HS-5 (cell line): Measurements from ENCODE around the gene MAPK7.

Experiments used
- DNase-seq: peaks from one replicate; pipeline ENCODE4 v3.0.0-alpha.2; 2012; ENCODE audit warnings: low read depth

The MAPK7 gene

DNA sequence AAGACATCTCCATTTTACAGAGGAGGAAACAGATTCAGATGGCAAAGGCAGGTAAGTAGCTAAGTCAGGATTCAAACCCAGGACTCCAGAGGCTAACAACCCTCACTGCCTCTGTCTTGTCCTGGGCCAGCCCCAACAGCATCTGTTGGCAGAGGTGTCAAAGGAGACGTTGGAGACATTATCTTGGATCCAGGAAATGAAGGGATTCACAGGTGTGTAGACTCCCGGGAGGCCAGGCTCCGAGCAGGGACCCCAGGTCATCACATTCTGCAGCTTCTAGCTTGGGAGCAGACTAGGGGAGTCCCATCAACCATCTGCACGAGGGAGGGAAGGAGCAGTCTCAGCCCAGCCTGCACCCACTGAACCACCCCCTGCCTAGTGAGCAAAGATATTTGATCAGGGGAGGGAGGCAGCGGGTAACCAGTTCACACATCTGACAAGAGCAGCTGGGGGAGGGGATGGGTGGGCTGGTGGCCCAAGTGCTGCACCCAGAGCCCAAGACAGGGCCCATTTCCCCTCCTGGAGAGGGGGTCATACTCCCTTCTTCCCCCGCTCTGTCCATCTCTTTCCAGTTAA, 14.8 kb upstream of the MAPK7 start:
- DNase-seq = no peak

DNA sequence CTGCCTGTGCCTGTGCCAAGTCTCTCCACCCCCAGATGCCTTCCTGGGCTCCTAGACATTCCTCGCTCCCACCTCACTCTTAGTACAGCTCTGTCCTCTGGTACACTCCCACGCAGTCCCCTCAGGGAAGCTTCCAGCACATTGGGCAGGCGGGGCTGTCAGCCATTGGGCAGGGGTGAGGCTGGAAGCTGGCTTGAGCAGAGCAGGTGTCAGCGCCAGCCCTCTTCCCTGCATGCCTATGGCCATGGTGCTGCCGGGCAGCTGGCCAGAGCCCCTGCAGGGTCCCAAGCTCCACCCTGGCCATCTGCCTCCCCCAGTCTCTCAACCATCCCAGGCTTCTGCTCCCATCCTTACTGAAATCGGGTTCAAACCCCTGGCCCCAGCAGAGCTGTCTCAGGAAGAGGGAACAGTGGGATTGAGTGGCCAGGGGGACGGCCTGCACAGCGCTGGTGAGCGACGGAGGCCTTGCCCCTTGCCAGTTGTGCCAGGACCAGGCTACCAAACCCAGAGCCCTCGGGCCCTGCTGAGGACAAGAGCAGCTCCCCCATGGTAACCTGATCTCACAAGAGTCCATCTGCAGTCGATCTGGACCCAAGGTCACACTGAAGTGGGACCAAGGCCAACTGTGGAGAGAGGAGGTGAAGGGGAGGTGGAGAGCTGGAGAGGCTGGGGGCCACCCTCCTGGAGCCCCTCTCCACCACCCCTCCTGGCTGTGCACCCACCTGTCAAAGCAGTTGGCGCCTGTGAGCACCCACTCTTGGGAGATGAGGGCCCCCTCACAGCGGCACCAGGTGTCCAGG, 13.4 kb upstream of the MAPK7 start:
- DNase-seq = no peak

DNA sequence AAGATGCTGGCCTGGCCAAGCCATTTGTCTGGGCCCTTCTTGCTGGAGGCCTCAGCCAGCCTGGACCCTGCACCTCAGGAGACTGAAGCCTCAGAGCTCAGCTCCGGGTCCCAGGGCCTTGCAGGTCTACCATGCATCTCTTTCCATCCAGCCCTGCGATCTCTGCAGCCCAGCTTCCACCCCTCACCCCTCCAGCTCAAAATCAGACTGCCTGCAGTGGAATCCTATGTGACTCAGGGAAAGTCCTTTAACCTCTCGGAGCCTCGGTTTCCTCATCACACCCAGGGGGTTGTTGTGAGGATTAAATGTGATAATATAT, 12.8 kb upstream of the MAPK7 start:
- no peak for DNase-seq

DNA sequence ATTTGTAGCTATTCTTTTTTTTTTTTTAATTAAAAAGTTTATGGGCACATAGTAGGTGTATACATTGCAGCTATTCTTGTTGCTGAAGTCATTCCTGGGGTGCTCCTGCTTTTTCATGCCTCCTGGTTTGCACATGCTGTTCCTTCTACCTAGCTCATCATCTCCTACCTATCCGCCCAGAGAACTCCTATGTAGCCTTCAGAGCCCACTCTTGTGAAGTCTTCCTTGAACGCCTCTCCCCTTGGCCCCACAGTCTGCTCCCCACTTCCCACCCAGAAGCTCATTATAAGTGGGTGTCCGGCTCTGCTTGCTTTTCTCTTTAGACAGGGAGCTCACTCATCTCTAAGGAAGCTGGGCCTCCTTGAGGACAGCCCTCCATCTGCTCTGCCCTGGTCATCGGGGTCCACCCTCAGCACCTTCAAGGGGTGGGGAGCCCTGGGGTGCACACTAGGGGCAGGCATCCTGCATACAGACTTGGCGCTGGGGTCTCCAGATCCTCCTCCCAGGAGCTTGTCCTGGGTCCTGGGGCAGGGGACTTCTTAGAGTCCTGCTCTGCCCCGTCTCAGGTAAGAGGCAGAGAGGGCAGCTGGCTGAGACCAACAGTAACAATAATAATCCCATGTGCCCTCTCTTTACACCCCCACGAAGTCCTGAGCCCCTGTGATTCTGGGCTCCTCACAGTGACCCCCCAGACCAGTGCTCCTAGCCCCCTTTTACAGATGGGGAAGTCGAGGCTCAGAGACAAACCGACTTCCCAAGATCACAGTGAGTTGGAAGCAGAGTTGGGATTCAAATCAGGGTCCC, 12.3 kb upstream of the MAPK7 start:
- no peak for DNase-seq

DNA sequence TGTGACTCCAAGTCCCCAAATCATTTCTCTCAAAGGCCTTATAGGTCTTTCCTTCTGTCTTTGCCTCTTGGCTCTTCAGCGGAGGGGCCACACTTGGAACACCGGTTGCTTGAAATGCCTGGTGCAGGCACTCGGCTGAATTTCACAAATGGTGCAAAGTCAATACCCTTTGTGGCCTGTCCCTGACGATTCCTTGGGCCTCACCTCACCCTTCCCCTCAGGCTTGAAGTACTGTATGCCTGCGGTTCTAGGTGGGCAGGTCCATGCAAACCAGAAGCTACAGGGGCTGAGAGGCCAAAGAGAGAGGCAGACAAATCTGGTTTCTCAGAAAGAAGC, 11.7 kb upstream of the MAPK7 start:
- DNase-seq = no peak

DNA sequence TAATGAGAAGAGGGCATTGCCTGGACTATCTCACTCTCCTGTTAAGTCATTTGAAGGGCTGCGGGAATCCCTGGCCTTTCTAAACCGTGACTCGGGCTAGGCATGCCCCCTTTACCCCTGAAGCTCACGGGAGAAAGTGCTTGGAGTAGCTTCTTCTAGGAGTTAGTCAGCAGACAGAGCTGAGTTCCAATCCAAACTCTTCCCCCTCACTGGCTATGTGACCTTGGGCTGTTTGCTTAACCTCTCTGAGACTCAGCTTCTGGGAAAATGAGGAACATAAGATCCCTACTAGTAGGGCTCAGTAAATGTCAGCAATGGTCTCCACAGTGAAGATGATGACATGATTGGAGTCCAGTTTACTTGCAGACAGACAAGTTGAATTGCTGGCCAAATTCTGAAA, 10.1 kb upstream of the MAPK7 start:
- no peak for DNase-seq

DNA sequence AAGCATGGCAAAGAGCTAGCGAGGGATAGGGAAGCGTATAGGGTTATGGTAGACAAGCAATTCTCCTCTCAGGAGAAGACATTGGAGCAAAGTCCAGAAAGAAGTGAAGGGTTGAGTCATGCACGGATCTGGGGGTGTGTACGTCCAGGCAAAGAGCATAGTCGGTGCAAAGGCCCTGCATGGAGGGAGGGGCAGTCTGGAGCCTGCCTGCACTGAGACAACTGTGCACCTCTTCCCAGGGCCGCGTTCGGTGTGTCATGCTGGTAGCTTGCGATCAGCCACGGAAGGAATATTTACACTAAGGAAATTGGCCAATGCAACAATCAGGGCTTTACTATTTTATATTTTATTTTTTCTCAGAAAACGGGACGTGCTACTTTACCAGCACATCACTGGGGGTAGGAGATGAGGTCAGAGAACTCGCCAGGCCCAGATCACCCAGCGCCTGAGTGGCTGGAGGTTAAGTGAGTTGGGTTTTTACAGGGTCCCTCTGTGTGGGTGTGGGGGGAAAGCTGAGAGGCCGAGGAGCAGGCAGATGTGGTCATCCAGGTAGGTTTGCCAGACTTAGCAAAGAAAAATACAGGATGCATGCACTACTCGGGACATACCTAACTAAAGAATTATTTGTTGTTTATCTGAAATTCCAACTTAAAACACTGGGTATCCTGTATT, 9.1 kb upstream of the MAPK7 start:
- DNase-seq = no peak

DNA sequence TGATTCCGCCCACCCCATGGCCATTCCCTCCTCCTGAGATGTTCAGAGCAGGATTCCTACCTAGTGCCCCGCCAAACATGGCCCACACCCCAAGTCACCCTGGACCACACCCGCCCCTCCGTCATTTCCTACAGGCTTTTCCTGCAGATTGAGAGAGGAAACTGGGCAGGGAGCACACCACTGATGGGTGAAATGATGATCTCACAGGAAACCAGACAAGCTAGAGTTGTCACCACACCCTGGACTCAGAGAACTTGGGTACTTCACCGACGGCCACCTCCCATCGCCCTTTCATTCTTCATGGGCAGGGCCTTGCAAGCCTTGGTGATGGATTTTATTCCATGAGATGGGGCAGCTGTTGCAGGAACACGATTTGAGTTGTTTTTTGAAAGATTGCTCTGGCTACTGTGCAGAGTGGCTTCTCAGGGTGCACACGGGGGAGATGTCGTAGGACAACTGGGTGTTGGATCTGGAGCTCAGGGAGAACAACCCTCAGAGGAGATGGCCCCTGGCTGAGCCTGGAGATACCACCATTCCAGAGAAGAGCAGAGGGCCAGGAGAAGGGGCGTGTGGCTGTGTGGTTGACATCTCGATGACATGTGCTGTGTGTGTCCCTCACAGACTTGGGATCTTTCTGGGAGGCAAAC, 8.3 kb upstream of the MAPK7 start:
- DNase-seq = no peak

DNA sequence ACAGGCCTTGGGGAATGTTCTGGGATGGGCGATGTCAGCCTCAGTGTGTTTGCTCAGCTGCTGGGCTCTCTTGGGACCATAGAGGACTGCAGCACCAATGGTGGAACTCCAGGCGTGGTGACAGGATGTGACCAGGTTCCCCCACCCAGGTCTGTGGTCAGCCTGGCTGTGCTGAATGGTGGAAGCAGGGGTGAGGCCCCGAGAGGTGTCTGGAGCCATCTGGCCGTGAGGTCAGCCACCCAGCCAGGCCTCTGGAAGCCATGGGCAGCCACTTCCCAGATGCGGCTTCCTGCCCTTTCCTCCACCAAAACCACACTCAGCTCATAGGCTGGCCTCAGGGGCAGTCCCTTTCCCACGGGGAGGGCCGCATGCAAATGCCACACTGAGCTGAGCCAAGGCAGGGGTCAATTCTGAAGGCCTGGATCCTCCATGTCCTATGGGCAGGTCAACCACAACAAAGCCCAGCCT, 7.8 kb upstream of the MAPK7 start:
- no peak for DNase-seq

DNA sequence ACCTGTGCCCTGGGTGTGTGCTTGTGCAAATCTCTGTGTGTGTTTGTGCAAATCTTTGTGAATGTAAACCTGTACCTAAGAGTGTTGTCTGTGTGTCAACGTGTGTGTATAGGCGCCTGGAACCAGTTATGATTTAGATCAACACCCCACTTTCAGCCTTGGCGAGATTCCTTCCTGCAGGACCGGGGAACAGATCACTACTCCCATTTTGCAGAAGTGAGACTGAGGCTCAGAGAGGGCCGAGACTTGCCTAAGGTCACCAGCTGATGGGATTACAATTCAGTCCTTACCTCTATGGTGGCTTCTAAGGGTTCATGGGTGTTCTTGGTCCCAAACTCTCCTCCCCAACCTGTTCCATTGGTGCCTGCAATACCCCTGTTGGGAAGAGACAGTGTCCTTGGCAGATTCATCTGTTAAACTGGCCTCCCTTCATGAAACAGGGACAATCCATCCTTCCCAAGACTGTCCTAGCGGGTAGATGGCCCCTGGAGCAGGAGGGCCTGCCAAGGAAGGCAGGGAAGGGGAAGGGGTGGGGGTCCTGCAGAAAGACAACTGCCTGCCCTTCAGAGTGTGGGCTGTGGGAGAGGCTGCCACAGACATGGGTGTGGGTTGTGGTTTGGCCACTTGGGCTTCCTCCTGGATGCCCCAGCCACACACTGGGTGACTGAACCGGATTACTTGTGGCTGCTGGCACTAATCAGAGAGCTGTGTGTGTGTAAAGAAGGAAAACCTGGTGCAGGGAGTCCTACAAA, 6.9 kb upstream of the MAPK7 start:
- no peak for DNase-seq

DNA sequence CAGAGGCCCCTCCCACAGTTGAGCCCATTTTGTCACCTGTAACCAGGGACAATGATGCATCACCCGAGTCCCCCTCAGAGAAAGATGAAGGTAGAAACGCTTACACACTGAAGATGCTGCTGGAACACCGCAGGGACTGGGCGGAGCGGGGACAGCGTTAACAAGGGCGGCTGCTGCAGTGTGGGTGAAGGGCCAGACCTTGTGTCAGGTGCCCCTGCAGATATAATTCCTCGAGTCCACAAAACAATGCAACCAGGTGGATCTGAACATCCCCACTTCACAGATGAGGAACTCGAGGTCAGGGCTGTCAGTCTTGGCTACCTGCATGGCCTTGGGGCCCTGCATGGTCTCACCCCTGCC, 6.3 kb upstream of the MAPK7 start:
- DNase-seq = no peak

DNA sequence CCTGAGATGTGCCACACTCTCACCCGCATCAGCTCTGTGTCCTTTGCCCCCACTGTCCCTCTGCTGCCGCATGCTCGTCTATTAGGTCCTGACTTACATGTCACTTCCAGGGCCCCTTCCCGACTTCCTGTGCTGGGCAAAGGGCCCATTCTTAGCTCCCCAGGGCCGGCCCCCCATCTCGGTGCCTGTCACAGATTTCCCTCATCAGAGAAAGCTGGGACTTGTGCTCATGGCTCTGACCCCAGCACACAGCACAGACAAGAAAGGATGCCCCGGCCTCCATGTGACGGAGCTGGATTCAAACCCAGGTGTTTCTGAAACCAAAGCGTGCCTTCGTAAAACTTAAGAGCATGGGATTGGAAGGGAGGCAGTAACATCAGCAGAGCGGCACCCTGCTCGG, 5.9 kb upstream of the MAPK7 start:
- DNase-seq = no peak

DNA sequence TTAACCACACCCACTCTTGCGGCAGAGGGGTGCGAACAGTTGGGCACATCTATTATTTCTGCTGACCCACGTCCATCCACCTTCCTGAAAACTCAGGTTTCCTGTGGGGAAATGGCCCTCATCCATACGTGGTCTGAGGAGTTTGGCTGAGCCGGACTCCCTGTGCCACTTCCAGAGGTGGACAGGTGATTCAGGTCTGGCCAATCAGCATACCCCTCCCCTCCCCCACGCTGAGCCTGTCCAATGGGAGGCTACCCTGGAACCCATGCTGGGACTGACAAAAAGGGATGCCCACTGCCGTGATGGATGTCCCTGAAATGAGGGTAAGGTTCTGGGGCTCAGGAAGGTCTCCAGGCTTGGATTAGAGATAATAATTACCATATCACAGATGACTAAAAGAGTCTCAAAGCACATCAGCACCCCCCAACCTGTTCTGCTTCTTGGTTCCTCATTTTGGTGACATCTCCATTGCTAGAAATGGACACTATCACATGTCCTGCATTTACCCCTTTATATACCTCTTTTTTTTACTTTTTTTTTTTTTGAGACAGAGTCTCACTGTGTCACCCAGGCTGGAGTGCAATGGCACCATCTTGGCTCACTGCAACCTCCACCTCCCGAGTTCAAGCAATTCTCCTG, 5.3 kb upstream of the MAPK7 start:
- DNase-seq = no peak

DNA sequence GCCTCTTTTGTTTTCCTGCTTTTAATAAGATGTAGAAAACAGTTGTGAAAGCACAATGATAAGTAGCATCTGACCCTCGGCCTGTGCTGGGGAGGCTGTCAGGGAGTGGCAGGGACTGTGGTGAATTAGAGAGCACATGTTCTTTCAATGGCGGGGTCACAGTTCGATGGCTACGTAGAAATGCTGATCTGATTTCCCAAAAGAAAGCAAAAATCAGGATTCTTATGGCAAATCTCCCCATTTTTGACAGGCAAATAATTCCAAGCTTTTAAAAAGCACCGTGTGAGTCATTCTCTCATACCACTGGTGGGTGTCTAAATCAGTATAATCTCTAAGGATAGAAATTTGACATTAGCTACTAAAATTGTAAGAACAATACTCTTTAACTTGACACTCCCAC, 4.2 kb upstream of the MAPK7 start:
- no peak for DNase-seq

DNA sequence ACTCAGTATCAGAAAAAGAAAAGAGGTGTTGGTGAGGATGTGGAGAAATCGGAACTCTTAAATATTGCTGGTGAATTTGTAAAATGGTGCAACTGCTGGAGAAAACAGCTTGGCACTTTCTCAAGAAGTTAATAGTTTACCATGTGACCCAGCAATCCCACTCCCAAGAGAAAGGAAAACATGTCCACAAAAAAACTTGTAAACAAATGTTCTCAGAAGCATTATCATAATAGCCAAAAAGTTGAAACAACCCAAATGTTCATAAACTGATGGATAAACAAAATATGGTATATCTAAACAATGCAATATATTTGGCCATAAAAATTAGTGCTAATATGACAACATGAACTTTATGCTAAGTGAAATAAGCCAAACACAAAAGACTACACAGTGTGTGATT, 2.6 kb upstream of the MAPK7 start:
- DNase-seq = no peak

DNA sequence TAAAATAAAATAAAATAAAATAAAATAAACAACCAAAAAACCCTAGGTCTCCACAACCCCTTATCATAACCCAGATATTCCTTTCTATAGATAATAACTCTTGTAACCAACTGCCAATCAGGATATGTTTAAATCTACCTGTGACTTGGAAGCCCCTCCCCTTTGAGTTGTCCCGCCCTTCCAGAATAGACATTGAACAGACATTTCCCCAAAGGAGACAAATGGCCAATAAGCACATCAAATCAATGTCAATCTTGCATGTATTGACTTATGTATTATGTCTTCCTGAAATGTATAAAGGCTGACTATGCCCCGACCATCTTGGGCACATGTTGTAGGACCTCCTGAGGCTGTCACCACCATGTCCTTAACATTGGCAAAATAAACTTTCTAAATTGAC, 1.5 kb upstream of the MAPK7 start:
- DNase-seq = no peak

DNA sequence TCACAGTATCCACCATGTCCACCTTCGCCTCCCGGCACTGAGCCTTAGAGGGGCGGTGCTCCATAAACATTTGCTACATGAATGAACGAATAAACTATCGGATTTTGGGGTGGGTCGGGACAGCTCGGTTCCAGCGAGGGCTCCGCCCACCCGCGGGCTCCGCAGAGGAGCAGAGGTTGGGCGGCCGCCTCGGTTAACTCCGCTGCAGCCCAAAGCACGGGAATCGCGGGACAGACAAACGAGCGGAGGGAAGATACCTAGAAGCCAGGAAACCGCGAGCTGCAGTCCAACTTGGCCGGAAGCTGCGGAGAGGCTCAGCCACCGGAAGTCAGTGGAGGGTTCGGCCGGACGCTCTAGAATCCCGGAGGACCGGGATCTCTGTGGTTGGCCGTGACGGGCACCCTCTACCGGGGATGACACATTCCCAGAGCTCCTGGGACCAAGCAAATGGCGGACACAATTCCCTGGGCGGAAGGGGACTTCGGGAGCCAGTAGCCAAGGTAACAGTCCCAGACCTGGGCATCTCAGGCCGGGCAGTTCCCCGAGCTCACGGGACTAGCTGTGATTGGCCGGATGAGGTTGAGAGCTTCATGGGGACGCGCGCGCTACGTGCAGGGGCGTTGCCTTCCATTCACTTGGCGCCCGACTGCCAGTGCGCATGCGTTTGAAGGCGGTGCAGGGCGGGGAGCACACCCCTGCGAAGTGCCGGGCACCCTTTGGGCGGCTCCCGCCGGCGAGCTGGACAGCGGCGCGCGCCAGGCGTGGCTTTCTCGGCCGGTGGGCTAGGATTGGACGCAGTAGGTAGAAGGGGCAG, 489 bp upstream of the MAPK7 start:
- peak; percentile 91 for DNase-seq

DNA sequence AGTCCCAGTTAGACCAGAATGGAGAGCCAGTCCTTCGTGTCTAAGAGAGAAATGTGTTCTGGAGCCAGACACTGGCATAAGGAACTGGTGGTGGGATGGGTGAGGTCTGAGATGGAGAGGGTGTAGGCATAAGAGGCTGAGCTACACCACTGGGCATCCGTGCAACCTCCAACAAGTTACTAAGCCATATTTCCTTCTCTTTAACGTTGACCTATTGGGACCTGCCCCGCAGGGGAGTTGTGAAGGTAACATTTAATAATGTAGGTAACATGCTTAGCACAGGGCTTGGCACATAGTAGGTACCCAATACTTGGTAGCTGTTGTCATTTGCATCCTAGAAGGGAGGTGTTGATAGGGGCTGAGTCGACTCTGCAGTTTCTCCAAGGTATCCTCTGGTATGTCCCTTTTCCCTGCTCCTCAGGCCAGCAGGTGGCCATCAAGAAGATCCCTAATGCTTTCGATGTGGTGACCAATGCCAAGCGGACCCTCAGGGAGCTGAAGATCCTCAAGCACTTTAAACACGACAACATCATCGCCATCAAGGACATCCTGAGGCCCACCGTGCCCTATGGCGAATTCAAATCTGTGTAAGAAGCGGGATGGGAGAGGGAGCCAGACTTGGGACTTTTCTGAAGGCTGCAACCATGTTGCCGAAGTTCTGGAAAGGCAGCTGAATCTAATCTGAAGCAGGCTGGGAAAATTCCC, 1.2 kb downstream of the MAPK7 start:
- DNase-seq = no peak

DNA sequence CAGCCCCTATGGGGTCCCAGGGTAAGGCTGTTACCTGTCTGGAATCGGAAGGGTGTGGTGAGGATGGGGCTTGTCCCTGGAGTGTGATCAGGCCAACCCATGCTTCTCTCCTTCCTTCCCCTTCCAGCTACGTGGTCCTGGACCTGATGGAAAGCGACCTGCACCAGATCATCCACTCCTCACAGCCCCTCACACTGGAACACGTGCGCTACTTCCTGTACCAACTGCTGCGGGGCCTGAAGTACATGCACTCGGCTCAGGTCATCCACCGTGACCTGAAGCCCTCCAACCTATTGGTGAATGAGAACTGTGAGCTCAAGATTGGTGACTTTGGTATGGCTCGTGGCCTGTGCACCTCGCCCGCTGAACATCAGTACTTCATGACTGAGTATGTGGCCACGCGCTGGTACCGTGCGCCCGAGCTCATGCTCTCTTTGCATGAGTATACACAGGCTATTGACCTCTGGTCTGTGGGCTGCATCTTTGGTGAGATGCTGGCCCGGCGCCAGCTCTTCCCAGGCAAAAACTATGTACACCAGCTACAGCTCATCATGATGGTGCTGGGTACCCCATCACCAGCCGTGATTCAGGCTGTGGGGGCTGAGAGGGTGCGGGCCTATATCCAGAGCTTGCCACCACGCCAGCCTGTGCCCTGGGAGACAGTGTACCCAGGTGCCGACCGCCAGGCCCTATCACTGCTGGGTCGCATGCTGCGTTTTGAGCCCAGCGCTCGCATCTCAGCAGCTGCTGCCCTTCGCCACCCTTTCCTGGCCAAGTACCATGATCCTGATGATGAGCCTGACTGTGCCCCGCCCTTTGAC, 2.4 kb downstream of the MAPK7 start:
- DNase-seq = no peak
